ENCODE measurements around the gene SYNGAP1. TPM values are rescaled to one million over a fixed set of nuclear protein-coding genes. Genes with fewer than 3 reads are reported as not detected.

The SYNGAP1 gene
- total and polyA plus RNA-seq, 9 of the 15 experiments (the other 6 are each of a cell fraction or from before 2014, with no cell fraction given): 0.01 to 22.8 (median 3.2) TPM

DNA sequence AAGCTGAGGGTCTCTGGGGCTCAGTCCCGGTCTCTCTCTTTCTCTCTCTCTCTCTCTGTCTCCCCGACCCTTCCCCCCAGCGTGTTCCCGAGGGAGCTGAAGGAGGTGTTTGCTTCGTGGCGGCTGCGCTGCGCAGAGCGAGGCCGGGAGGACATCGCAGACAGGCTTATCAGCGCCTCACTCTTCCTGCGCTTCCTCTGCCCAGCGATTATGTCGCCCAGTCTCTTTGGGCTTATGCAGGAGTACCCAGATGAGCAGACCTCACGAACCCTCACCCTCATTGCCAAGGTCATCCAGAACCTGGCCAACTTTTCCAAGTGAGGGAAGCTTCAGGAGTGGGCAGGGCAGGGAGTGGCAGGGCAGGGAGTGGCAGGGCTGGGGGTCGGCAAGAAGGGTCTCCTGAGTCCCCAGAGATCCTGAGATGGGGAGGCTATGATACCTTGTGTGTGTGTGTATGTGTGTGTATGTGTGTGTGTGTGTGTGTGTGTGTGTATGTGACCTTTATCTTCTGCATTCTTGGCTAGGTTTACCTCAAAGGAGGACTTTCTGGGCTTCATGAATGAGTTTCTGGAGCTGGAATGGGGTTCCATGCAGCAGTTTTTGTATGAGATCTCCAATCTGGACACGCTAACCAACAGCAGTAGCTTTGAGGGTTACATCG is 20.9 kb downstream of the SYNGAP1 start (continued):
- TF ChIP-seq, protein P1, sequence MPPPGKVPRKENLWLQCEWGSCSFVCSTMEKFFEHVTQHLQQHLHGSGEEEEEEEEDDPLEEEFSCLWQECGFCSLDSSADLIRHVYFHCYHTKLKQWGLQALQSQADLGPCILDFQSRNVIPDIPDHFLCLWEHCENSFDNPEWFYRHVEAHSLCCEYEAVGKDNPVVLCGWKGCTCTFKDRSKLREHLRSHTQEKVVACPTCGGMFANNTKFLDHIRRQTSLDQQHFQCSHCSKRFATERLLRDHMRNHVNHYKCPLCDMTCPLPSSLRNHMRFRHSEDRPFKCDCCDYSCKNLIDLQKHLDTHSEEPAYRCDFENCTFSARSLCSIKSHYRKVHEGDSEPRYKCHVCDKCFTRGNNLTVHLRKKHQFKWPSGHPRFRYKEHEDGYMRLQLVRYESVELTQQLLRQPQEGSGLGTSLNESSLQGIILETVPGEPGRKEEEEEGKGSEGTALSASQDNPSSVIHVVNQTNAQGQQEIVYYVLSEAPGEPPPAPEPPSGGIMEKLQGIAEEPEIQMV (tag; conservative IDR thresholded peaks at IDR 0.05; ENCODE audit: low read depth): no peak
- TF ChIP-seq NCOA4 (IDR thresholded peaks at IDR 0.05; ENCODE audit: partially characterized antibody) (no peak), UBTF (IDR thresholded peaks at IDR 0.05; ENCODE audit: borderline replicate concordance in 1 of 2, low read depth in 2 of 2, low read length in 2 of 2) (peak in 1 of 2 experiments; percentile 63; a peak in 1 of 4 replicates), FIP1L1 (IDR thresholded peaks at IDR 0.05; ENCODE audit: low read depth, low read length, poor library complexity, severe bottlenecking) (no peak), ARID3B (CRISPR knock-in tag; IDR thresholded peaks at IDR 0.05; ENCODE audit: borderline replicate concordance) (no peak), SMAD4 (CRISPR knock-in tag; conservative IDR thresholded peaks at IDR 0.05) (peak; percentile 69; the same call in 1 of the 2 replicates), FOS (IDR thresholded peaks at IDR 0.05; ENCODE audit: extremely low read depth, insufficient read length) (no peak), ZBTB26 (CRISPR knock-in tag; IDR thresholded peaks at IDR 0.05) (0 out of 2 replicates have a peak, but pooled peaks have one; percentile 54), CXXC5 (CRISPR knock-in tag; IDR thresholded peaks at IDR 0.05) (peak; percentile 71), NFRKB (IDR thresholded peaks at IDR 0.05; ENCODE audit: low read depth) (0 out of 2 replicates have a peak, but pooled peaks have one; percentile 20), ATF3 (IDR thresholded peaks at IDR 0.05) (no peak), ATF3 (CRISPR knock-in tag; conservative IDR thresholded peaks at IDR 0.05) (no peak), L3MBTL2 (IDR thresholded peaks at IDR 0.05) (peak; percentile 47), YY1 (IDR thresholded peaks at IDR 0.05; ENCODE audit: borderline replicate concordance in 1 of 3, control insufficient read depth in 1 of 3, extremely low read depth in 1 of 3, insufficient read depth in 3 of 3, insufficient read length in 1 of 3, insufficient replicate concordance in 2 of 3, low read depth in 1 of 3, low read length in 2 of 3) (no peak), ZNF764 (CRISPR knock-in tag; IDR thresholded peaks at IDR 0.05; ENCODE audit: low read depth) (no peak)
- TF ChIP-seq, protein P2, sequence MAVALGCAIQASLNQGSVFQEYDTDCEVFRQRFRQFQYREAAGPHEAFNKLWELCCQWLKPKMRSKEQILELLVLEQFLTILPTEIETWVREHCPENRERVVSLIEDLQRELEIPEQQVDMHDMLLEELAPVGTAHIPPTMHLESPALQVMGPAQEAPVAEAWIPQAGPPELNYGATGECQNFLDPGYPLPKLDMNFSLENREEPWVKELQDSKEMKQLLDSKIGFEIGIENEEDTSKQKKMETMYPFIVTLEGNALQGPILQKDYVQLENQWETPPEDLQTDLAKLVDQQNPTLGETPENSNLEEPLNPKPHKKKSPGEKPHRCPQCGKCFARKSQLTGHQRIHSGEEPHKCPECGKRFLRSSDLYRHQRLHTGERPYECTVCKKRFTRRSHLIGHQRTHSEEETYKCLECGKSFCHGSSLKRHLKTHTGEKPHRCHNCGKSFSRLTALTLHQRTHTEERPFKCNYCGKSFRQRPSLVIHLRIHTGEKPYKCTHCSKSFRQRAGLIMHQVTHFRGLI (CRISPR knock-in tag; IDR thresholded peaks at IDR 0.05): no peak
